ENCODE data around the gene NPLOC4.

NPLOC4 gene

DNA sequence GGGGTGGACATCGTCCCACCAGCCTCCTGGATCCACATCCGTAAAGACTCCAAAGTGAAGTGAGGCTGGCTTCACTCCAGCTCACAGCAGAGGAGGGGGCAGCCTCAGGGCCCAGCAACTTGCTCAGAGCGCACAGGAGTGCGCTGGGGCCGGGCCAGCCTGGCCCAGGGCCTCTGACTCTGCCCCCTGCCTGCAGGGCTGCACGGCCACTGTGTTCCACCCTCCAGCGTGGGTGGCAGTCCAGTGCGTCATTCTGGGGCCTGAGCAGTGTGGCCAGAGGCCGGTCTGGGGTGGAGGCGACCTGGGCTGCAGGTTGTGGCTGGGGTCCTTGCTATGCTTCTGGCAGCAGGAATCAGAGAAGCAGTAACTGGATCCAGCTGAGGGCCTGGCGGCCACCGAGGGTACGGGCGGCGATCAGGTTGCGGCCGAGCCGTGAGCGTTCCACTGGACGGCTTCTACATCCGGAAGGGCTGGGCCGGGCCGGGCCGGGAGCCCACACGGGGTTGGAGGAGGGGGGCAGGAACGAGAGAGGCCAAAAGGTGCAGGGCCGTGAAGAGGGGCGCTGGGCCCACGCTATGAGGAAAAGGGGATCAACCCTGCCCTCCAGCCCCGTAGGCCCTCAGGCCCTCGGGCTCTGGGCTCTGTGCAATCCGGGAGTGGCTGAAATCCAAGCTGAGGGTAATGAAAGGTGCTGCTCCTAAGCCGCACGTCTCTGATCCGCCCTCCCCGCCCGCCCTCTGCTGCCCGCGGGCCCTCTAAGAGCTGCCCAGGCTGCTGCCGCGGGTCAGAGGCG, 109.1 kb downstream of the NPLOC4 start, which contains the start of gene FSCN2:
FSCN2 (plus strand) TSS at position 787 of the 793 bp plus-strand sequence. CDS start 155 bp downstream, outside the sequence.
- peak within 1 kb of the TSS; percentile 2 for H3K9ac ChIP-seq (ENCODE audit: low read length)
- H3K4me1 ChIP-seq (ENCODE audit: control insufficient read depth, insufficient read depth, low read length) = peaks cover 15% of the 10 kb centered on the region
- no peak within 1 kb of the TSS for H3K4me3 ChIP-seq (ENCODE audit: low read length)
- H3K9me3 ChIP-seq (ENCODE audit: control insufficient read depth, low read length) = no peaks in the 10 kb centered on the region
- DNase-seq (ENCODE audit: low read depth) = peak; percentile 32
- no peaks in the 10 kb centered on the region for H3K36me3 ChIP-seq (ENCODE audit: control insufficient read depth, insufficient read depth, low read length, severe bottlenecking)
- H3K27me3 ChIP-seq (replicated peaks; ENCODE audit: control insufficient read depth, insufficient read depth, low read length) = peaks cover 4% of the 10 kb centered on the region

DNA sequence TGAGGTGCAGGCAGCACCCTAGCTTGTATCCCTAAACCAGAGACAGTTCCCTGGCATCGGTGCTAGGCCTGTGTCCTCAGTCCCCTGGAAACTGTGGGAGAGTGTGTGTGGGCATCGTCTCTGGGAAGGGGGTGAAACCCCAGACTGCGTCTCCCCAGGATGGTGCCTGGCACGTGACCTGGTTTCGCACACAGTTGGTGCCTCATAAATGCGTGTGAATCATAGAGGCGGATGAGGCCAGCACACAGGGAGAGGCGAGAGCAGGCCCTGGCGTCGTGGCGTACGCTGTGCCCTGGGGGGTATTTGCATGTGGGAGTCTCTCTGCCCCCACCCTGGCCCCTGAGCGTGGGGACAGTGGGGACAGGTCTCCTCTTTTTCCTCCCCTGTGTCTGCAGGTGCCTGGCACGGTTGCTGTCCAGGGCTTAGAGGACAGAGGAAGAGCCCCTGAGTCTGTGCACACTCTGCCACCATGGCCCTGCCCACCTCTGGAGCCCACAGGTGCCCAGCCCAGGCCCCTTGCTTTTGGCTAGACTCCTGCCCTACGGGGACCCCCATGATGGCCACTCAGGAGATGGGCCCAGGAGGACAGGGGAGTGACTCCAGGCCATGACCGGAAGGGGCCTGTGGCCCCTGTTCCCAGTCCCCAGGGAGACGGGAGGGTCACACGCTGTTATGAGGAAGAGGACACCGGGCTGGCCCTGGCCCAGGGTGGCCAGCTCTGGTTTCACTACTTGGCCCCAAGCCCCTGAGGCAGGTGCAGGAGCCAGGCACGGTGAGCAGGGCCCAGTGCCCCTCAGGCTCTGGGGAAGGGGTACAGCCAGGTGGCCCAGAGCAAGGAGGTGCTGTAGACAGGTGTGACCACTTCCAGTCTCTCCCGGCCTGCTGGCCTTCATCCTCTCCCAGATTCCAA, 110.0 kb downstream of the NPLOC4 start:
- H3K36me3 ChIP-seq (ENCODE audit: control insufficient read depth, insufficient read depth, low read length, severe bottlenecking) = no peaks in the 10 kb centered on the region
- DNase-seq (ENCODE audit: low read depth) = no peak
- peaks cover 4% of the 10 kb centered on the region for H3K27me3 ChIP-seq (replicated peaks; ENCODE audit: control insufficient read depth, insufficient read depth, low read length)
- H3K9ac ChIP-seq (ENCODE audit: low read length) = no peak overlapping the region
- no peak overlapping the region for H3K4me3 ChIP-seq (ENCODE audit: low read length)
- H3K4me1 ChIP-seq (ENCODE audit: control insufficient read depth, insufficient read depth, low read length) = peaks cover 15% of the 10 kb centered on the region
- no peaks in the 10 kb centered on the region for H3K9me3 ChIP-seq (ENCODE audit: control insufficient read depth, low read length)

DNA sequence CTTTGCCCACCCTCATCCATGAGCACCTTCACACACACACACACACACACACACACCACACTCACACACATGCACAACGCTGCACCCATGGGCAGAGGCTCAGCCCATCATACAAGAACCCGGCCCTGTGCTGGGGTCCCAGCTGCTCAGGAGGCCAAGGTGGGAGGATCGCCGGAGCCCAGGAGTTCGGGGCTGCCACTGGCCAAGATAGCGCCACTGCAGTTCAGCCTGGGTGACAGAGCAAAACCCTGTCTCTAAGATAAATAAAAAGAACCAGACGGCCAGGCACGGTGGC, 112.1 kb downstream of the NPLOC4 start:
- no peak overlapping the region for H3K9ac ChIP-seq (ENCODE audit: low read length)
- H3K9me3 ChIP-seq (ENCODE audit: control insufficient read depth, low read length) = no peaks in the 10 kb centered on the region
- H3K36me3 ChIP-seq (ENCODE audit: control insufficient read depth, insufficient read depth, low read length, severe bottlenecking) = no peaks in the 10 kb centered on the region
- peaks cover 4% of the 10 kb centered on the region for H3K27me3 ChIP-seq (replicated peaks; ENCODE audit: control insufficient read depth, insufficient read depth, low read length)
- H3K4me3 ChIP-seq (ENCODE audit: low read length) = no peak overlapping the region
- peaks cover 15% of the 10 kb centered on the region for H3K4me1 ChIP-seq (ENCODE audit: control insufficient read depth, insufficient read depth, low read length)
- DNase-seq (ENCODE audit: low read depth) = no peak

DNA sequence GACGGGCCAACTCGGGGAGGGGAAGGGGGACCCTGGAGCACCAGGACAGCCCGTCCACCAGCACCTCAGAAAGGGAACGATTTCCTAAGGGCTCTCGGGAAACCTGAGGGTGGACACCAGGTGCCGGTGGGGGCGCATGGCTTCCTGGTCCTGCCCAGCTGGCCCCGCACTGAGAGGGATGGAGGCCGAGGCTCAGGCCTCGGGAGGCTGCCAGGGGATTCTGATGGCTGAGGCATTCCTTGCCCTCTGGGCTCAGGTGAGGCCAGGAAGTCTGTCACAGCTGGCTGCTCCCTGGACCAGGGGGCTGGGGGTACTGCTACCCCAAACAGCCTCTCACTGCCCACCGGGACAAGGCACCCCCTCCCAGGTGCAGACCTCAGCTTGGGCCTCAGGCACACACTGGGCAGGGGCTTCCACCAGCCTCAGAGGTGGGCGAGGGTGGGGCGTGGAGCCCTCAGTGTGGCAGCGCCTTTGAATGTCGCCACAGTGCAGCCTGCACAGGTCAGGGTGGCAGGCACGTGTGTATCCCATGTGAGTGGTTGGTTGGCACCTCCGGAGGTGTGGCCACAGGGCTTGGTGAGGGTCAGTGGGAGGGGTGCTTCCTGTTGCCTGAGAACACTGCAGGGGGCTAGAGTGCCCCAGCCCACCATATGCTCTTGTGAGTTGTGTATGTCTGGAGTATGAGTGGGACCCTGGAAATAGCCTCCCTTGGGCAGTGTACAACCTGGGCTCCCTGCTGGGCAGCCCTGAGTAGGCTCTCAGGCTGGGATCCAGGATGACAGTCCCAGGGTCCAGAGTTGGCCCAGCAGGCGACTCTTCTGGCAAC, 112.7 kb downstream of the NPLOC4 start:
- no peaks in the 10 kb centered on the region for H3K36me3 ChIP-seq (ENCODE audit: control insufficient read depth, insufficient read depth, low read length, severe bottlenecking)
- H3K9me3 ChIP-seq (ENCODE audit: control insufficient read depth, low read length) = no peaks in the 10 kb centered on the region
- DNase-seq (ENCODE audit: low read depth) = no peak
- no peak overlapping the region for H3K9ac ChIP-seq (ENCODE audit: low read length)
- H3K4me1 ChIP-seq (ENCODE audit: control insufficient read depth, insufficient read depth, low read length) = peaks cover 15% of the 10 kb centered on the region
- H3K27me3 ChIP-seq (replicated peaks; ENCODE audit: control insufficient read depth, insufficient read depth, low read length) = peaks cover under 1% of the 10 kb centered on the region
- H3K4me3 ChIP-seq (ENCODE audit: low read length) = no peak overlapping the region

DNA sequence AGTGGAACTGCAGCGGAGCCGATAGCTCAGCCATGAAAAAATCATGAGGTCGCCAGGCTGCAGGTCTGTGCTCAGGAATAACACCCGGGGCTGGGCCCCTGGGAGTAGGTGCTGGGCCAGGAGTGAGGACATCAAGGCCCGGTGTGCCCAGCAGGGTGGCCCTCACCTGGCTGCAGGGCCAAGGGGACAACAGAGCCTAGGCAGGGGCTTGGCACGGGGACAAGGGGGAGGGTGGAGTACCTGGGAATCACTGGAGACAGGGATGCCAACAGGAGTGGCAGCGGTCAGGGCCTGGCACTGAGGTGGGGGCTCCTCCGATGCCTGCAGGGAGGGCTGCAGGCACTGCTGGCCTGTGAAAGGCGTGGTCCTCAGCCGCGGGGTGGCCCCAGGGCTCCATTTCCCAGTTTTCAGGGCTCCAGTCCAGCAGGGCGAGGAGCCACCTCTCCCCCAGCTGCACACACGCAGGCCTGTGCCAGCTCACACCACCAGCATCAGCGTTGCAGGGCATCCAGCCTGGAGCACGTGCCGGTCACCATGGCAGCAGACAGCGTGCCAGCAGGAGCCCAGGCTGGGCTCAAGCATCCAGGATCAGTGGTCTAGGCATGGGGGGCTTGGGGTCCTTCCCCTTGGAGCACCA, 113.4 kb downstream of the NPLOC4 start:
- Histone ChIP-seq H3K9ac (ENCODE audit: low read length) (no peak overlapping the region), H3K4me1 (ENCODE audit: control insufficient read depth, insufficient read depth, low read length) (peaks cover 22% of the 10 kb centered on the region), H3K9me3 (ENCODE audit: control insufficient read depth, low read length) (no peaks in the 10 kb centered on the region), H3K4me3 (ENCODE audit: low read length) (no peak overlapping the region), H3K36me3 (ENCODE audit: control insufficient read depth, insufficient read depth, low read length, severe bottlenecking) (no peaks in the 10 kb centered on the region), H3K27me3 (replicated peaks; ENCODE audit: control insufficient read depth, insufficient read depth, low read length) (no peaks in the 10 kb centered on the region)
- peak; percentile 32 for DNase-seq (ENCODE audit: low read depth)

DNA sequence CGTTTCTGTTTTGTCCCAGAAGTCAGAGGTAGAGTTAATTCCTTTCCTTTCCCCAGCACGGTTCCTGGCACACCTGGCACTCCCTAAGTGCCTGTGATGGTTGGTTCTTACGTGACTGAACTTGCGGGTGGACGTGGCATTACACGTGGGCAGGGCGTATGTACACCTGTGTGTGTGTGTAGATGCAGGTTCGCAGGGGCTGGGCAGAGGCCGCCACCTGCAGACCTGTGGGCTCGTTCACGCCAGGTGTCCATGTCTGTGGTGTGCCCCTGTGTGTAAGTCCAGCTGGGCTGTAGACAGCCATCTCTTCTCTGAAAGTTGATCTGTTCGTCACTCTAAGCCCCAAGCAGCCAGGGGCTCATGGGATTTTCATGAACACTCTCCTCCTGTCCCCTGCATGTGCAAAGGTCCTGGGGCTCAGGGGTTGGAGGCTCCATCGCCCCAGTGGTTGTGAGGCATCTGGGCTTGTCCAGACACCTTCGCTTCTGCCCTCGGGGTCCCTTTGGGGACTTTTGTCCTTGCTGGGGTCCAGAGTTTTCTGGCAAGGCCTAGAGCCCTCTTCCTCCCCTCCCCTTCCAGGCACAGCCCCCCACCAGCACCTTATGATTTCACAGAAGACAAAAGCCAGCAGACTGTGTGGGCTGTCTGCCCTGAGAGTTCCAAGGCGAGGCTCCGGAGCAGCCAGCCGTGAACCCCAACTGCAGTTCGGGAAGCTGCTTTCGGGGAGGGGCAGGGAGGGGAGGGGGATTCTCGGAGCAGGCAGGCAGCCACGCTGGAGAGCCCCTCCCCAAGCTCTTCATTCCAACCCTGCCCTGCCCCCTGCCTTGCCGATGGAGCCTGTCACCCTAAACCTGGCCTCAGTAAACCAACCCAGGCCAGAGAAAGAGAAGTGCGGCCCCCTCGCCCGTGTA, 114.2 kb downstream of the NPLOC4 start:
- Histone ChIP-seq H3K27me3 (replicated peaks; ENCODE audit: control insufficient read depth, insufficient read depth, low read length) (no peaks in the 10 kb centered on the region), H3K4me1 (ENCODE audit: control insufficient read depth, insufficient read depth, low read length) (peaks cover 30% of the 10 kb centered on the region), H3K9ac (ENCODE audit: low read length) (no peak overlapping the region), H3K36me3 (ENCODE audit: control insufficient read depth, insufficient read depth, low read length, severe bottlenecking) (no peaks in the 10 kb centered on the region), H3K4me3 (ENCODE audit: low read length) (no peak overlapping the region), H3K9me3 (ENCODE audit: control insufficient read depth, low read length) (no peaks in the 10 kb centered on the region)
- DNase-seq (ENCODE audit: low read depth) = no peak

DNA sequence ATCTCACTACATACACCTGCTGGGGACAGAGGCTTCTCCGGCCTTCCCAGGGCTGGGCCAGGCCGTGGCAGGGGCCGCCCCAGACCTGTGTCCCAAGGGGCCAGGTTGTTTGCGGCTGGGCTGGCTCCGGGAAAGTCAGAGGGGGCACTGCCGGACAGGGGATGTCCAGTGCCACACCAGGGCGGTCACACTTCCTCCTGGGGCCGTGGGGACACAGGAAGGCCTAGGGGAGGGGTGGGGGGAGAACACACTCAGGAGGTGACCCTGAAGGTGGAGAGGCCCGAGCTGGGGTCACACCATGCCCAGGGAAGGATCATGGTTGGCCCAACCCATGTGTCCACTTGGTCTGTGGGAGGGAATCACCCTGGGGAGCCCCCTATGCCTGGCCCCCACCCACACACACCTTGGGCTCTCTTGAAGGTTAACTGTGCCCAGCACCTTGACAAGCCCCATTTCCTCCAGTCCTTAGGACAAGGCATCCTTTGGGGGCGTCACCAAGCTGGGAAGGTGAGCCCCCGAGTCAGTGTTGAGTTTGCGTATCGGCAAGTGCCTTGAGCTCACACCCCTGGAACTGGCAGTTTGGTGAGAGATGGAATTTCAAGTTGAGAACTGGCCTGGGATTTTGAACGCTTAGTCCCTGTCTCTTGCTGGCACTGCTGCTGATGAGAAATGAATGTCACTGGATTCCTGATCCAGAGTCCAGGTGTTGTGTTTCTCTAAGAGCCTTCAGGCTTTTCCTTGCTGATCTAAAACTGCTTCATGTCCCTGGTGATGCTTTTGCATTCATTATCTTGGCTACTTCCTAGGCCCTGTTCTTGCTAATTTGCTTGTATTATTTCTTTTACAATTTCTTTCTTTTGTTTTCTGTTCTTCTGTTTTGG, 116.7 kb downstream of the NPLOC4 start:
- H3K36me3 ChIP-seq (ENCODE audit: control insufficient read depth, insufficient read depth, low read length, severe bottlenecking) = no peaks in the 10 kb centered on the region
- H3K9me3 ChIP-seq (ENCODE audit: control insufficient read depth, low read length) = no peaks in the 10 kb centered on the region
- no peaks in the 10 kb centered on the region for H3K27me3 ChIP-seq (replicated peaks; ENCODE audit: control insufficient read depth, insufficient read depth, low read length)
- H3K9ac ChIP-seq (ENCODE audit: low read length) = no peak overlapping the region
- no peak for DNase-seq (ENCODE audit: low read depth)
- H3K4me1 ChIP-seq (ENCODE audit: control insufficient read depth, insufficient read depth, low read length) = peaks cover 39% of the 10 kb centered on the region
- no peak overlapping the region for H3K4me3 ChIP-seq (ENCODE audit: low read length)

DNA sequence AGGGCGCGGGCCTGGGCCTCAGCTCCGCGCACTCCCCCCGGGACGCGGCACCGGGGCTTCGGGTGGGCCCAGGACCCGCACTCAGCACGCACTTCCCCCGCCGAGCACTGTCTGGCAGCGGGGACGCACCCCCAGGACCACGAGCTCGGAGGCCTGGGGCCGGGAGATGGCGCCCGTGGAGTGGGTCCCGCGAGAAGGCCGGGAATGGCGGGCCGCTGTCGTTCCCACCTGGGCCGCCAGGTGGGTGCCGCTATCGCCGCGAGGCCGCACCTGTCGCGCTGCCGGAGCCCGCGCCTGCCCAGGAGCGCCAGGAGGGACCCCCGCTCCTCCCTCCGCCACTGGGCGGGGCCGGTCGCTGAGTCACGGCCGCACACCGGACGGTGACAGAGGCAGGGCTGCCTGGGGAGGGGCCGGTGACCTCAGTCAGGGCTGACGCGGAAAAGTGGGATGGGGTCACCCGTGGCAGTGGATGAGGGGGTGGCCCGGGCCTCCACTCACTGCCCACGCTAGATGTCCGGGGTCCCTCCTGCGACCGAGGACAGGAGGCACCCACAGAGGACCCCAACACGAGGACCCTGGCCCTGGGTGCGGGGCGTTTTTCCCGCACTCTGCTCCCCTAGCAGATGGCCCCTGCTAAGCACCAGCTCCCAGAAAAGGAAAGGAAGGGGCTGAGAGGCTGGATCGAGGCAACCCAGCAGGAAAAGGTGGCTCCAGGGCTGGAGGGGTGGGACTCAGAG, 117.5 kb downstream of the NPLOC4 start:
- Histone ChIP-seq H3K4me1 (ENCODE audit: control insufficient read depth, insufficient read depth, low read length) (peaks cover 39% of the 10 kb centered on the region), H3K36me3 (ENCODE audit: control insufficient read depth, insufficient read depth, low read length, severe bottlenecking) (no peaks in the 10 kb centered on the region), H3K9me3 (ENCODE audit: control insufficient read depth, low read length) (no peaks in the 10 kb centered on the region), H3K4me3 (ENCODE audit: low read length) (peak overlapping the region; percentile 71), H3K9ac (ENCODE audit: low read length) (peak overlapping the region; percentile 78), H3K27me3 (replicated peaks; ENCODE audit: control insufficient read depth, insufficient read depth, low read length) (no peaks in the 10 kb centered on the region)
- peak; percentile 36 for DNase-seq (ENCODE audit: low read depth)

DNA sequence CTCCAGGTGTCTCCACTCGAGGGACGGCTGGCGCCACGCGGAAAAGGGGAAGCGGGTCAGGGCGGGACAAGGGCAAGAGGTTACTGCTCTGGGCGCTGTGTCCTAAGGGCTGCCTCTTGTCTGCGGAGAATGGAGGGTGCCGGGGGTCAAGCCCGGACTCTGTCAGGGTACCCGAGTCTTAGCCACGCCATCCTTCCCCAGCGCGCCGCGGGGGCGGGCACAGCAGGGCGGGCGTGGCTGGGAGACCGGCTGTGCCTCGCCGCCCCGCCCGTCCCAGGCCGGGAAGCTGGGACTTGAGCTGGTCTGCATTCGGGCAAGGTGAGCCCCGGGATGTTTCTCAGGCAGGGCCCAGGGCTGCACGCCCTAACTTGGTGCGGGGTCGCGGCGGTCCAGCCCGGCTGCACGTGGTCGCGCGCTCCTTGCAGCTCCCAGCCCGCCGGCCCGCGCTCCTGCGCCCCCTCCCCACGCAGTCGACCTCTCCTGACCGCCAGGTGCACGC, 118.1 kb downstream of the NPLOC4 start:
- Histone ChIP-seq H3K4me1 (ENCODE audit: control insufficient read depth, insufficient read depth, low read length) (peaks cover 42% of the 10 kb centered on the region), H3K27me3 (replicated peaks; ENCODE audit: control insufficient read depth, insufficient read depth, low read length) (no peaks in the 10 kb centered on the region)

More for the DNA sequence above, 118.1 kb downstream of the NPLOC4 start:
- peak; percentile 68 for DNase-seq (ENCODE audit: low read depth)
- H3K9me3 ChIP-seq (ENCODE audit: control insufficient read depth, low read length) = no peaks in the 10 kb centered on the region
- H3K36me3 ChIP-seq (ENCODE audit: control insufficient read depth, insufficient read depth, low read length, severe bottlenecking) = no peaks in the 10 kb centered on the region
- peak overlapping the region; percentile 78 for H3K9ac ChIP-seq (ENCODE audit: low read length)
- peak overlapping the region; percentile 71 for H3K4me3 ChIP-seq (ENCODE audit: low read length)

All from adipocyte (in vitro differentiated cells).